Measurements from ENCODE around the gene COPS7B.

DNA sequence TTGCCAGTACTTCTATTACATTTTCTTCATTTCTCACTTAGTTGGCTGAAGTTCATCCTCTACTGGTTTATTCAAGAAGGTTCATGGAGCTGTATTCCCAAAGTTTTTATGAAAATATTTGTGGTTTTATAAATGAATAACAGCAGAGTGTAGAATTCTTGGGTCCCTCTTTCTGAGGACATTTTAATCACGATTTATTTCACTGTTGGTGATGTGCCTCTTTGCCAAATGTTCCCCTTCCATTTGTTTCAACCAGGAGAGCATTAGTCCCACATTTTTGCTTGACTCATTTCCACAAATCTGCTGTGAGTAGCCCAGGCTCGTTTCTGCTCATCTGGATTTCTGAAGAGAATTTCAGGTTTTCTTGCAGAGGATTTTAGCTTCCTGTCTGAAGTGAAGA lies 20.8 kb downstream of the COPS7B start:
- TF ChIP-seq, protein P1, sequence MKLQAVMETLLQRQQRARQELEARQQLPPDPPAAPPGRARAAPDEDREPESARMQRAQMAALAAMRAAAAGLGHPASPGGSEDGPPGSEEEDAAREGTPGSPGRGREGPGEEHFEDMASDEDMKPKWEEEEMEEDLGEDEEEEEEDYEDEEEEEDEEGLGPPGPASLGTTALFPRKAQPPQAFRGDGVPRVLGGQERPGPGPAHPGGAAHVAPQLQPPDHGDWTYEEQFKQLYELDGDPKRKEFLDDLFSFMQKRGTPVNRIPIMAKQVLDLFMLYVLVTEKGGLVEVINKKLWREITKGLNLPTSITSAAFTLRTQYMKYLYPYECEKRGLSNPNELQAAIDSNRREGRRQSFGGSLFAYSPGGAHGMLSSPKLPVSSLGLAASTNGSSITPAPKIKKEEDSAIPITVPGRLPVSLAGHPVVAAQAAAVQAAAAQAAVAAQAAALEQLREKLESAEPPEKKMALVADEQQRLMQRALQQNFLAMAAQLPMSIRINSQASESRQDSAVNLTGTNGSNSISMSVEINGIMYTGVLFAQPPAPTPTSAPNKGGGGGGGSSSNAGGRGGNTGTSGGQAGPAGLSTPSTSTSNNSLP (IDR thresholded peaks at IDR 0.05; ENCODE audit: borderline replicate concordance, low read depth, low read length), result no peak
- TF ChIP-seq HMG20B (CRISPR knock-in tag; IDR thresholded peaks at IDR 0.05), result no peak
- TF ChIP-seq ARHGAP35 (IDR thresholded peaks at IDR 0.05; ENCODE audit: partially characterized antibody), result no peak
- no peak for TF ChIP-seq TBP (optimal IDR thresholded peaks at IDR 0.05; ENCODE audit: low read depth, low read length)
- no peak for TF ChIP-seq EZH2 (IDR thresholded peaks at IDR 0.05; ENCODE audit: borderline replicate concordance, low read depth, low read length)
- TF ChIP-seq, protein P2, sequence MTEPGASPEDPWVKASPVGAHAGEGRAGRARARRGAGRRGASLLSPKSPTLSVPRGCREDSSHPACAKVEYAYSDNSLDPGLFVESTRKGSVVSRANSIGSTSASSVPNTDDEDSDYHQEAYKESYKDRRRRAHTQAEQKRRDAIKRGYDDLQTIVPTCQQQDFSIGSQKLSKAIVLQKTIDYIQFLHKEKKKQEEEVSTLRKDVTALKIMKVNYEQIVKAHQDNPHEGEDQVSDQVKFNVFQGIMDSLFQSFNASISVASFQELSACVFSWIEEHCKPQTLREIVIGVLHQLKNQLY (CRISPR knock-in tag; conservative IDR thresholded peaks at IDR 0.05), result no peak
- TF ChIP-seq, protein P3, sequence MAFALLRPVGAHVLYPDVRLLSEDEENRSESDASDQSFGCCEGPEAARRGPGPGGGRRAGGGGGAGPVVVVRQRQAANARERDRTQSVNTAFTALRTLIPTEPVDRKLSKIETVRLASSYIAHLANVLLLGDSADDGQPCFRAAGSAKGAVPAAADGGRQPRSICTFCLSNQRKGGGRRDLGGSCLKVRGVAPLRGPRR (CRISPR knock-in tag; IDR thresholded peaks at IDR 0.05), result no peak
- TF ChIP-seq, protein P4, sequence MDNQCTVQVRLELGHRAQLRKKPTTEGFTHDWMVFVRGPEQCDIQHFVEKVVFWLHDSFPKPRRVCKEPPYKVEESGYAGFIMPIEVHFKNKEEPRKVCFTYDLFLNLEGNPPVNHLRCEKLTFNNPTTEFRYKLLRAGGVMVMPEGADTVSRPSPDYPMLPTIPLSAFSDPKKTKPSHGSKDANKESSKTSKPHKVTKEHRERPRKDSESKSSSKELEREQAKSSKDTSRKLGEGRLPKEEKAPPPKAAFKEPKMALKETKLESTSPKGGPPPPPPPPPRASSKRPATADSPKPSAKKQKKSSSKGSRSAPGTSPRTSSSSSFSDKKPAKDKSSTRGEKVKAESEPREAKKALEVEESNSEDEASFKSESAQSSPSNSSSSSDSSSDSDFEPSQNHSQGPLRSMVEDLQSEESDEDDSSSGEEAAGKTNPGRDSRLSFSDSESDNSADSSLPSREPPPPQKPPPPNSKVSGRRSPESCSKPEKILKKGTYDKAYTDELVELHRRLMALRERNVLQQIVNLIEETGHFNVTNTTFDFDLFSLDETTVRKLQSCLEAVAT (IDR thresholded peaks at IDR 0.05), result no peak
- TF ChIP-seq POLR2AphosphoS5 (IDR thresholded peaks at IDR 0.05; ENCODE audit: control insufficient read depth, insufficient read depth, low read depth, low read length), result no peak
- no peak for TF ChIP-seq POLR2A (conservative IDR thresholded peaks at IDR 0.05)
- no peak for TF ChIP-seq SP1 (CRISPR knock-in tag; IDR thresholded peaks at IDR 0.05)
- TF ChIP-seq, protein P5, sequence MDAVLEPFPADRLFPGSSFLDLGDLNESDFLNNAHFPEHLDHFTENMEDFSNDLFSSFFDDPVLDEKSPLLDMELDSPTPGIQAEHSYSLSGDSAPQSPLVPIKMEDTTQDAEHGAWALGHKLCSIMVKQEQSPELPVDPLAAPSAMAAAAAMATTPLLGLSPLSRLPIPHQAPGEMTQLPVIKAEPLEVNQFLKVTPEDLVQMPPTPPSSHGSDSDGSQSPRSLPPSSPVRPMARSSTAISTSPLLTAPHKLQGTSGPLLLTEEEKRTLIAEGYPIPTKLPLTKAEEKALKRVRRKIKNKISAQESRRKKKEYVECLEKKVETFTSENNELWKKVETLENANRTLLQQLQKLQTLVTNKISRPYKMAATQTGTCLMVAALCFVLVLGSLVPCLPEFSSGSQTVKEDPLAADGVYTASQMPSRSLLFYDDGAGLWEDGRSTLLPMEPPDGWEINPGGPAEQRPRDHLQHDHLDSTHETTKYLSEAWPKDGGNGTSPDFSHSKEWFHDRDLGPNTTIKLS (IDR thresholded peaks at IDR 0.05; ENCODE audit: borderline replicate concordance, low read depth), result no peak
